ENCODE results near the gene MACROD2. TPM values are rescaled to one million over a fixed set of nuclear protein-coding genes. Genes with fewer than 3 reads are reported as not detected.

The MACROD2 gene
- total RNA-seq, 1 experiment from 2014 or later, result 3.7 TPM

- no peak overlapping the region for H3K4me2 ChIP-seq (ENCODE audit: low read length)
- H3K9ac ChIP-seq (ENCODE audit: low read length), result no peak overlapping the region
- ChIA-PET CTCF (no interaction called here), POLR2A (no interaction called here), RAD21 (ENCODE audit: low non-redundant PET in 1 of 2, low total read pairs in 2 of 2, uncharacterized antibody in 2 of 2, unreplicated experiment in 2 of 2) (no interaction called here)
- H3K79me2 ChIP-seq (ENCODE audit: insufficient read depth, low read length), result no peaks in the 10 kb centered on the region
- no peaks in the 10 kb centered on the region for H3K9me2 ChIP-seq (ENCODE audit: insufficient read depth)
- no TSS peak for BruUV-seq (replicated peaks)
- H4K20me1 ChIP-seq (ENCODE audit: insufficient read depth), result no peaks in the 10 kb centered on the region
- H3K4me3 ChIP-seq (replicated peaks in 1 of 2; ENCODE audit: low read depth in 1 of 2, low read length in 2 of 2), result no peak overlapping the region
- H3K9me3 ChIP-seq (ENCODE audit: control insufficient read depth in 1 of 2, insufficient read depth in 1 of 2, low read depth in 1 of 2, low read length in 2 of 2), result peaks cover 0 to 11% of the 10 kb centered on the region in 2 experiments; a peak in 2 of 4 replicates
- intact Hi-C loops (cut with micrococcal nuclease), result no loop called here
- H3K4me1 ChIP-seq (ENCODE audit: control insufficient read depth in 1 of 2, insufficient read depth in 2 of 2, low read length in 2 of 2), result no peaks in the 10 kb centered on the region
- DNase-seq (ENCODE audit: low read depth, low spot score) (no peak), ATAC-seq (no peak)
- H3K27me3 ChIP-seq (ENCODE audit: insufficient read depth, low read length), result no peaks in the 10 kb centered on the region
- TF ChIP-seq CEBPB (IDR thresholded peaks at IDR 0.05; ENCODE audit: low read depth) (no peak), POLR2AphosphoS5 (IDR thresholded peaks at IDR 0.05; ENCODE audit: low read depth, low read length) (no peak), REST (IDR thresholded peaks at IDR 0.05; ENCODE audit: low read depth) (no peak), EZH2phosphoT487 (IDR thresholded peaks at IDR 0.05; ENCODE audit: borderline replicate concordance) (no peak), EZH2 (IDR thresholded peaks at IDR 0.05) (no peak), POLR2A (IDR thresholded peaks at IDR 0.05; ENCODE audit: borderline replicate concordance, extremely low read depth, insufficient read depth, insufficient read length) (no peak), FOSL1 (IDR thresholded peaks at IDR 0.05; ENCODE audit: low read depth) (no peak), RAD21 (IDR thresholded peaks at IDR 0.05; ENCODE audit: low read depth) (no peak), CBX3 (IDR thresholded peaks at IDR 0.05; ENCODE audit: low read depth) (no peak), SRF (IDR thresholded peaks at IDR 0.05; ENCODE audit: low read depth) (no peak), MAX (IDR thresholded peaks at IDR 0.05) (no peak), JUND (IDR thresholded peaks at IDR 0.05) (no peak), ATF3 (IDR thresholded peaks at IDR 0.05) (no peak), SIN3A (IDR thresholded peaks at IDR 0.05; ENCODE audit: low read depth) (no peak), ZBTB33 (IDR thresholded peaks at IDR 0.05; ENCODE audit: extremely low read depth, insufficient replicate concordance, low read length) (no peak), ZNF274 (IDR thresholded peaks at IDR 0.05; ENCODE audit: low read depth, low read length) (no peak)
- H3K36me3 ChIP-seq (ENCODE audit: control insufficient read depth in 1 of 2, insufficient read depth in 2 of 2, low read length in 2 of 2), result no peaks in the 10 kb centered on the region
- H2AFZ ChIP-seq (ENCODE audit: low read depth, low read length, poor library complexity, severe bottlenecking), result no peak overlapping the region
- H3K27ac ChIP-seq (ENCODE audit: low read depth, low read length), result no peak overlapping the region
Observed at GRCh38 chr20:16061351-16061750, 2066.0 kb downstream of the MACROD2 start.

Measured in HCT116 (cell line).